ENCODE data around the gene SDK2.

SDK2 gene

GRCh38 chr17:73493956-73494926 is 150.0 kb downstream of the SDK2 start:
- H3K4me3 ChIP-seq (ENCODE audit: low read length) = no peak overlapping the region
- H3K36me3 ChIP-seq (ENCODE audit: insufficient read depth, low read depth, low read length) = no peaks in the 10 kb centered on the region
- H3K27ac ChIP-seq (ENCODE audit: low read length) = no peak overlapping the region
- H3K9me3 ChIP-seq (ENCODE audit: insufficient read depth, low read depth, low read length) = no peaks in the 10 kb centered on the region
- H3K27me3 ChIP-seq (ENCODE audit: insufficient read depth, low read length) = no peaks in the 10 kb centered on the region
- H3K9ac ChIP-seq (ENCODE audit: low read depth, low read length) = no peak overlapping the region
- H3K4me1 ChIP-seq (ENCODE audit: insufficient read depth, low read length) = peaks cover 8% of the 10 kb centered on the region; the same call in 1 of the 2 replicates

DNA sequence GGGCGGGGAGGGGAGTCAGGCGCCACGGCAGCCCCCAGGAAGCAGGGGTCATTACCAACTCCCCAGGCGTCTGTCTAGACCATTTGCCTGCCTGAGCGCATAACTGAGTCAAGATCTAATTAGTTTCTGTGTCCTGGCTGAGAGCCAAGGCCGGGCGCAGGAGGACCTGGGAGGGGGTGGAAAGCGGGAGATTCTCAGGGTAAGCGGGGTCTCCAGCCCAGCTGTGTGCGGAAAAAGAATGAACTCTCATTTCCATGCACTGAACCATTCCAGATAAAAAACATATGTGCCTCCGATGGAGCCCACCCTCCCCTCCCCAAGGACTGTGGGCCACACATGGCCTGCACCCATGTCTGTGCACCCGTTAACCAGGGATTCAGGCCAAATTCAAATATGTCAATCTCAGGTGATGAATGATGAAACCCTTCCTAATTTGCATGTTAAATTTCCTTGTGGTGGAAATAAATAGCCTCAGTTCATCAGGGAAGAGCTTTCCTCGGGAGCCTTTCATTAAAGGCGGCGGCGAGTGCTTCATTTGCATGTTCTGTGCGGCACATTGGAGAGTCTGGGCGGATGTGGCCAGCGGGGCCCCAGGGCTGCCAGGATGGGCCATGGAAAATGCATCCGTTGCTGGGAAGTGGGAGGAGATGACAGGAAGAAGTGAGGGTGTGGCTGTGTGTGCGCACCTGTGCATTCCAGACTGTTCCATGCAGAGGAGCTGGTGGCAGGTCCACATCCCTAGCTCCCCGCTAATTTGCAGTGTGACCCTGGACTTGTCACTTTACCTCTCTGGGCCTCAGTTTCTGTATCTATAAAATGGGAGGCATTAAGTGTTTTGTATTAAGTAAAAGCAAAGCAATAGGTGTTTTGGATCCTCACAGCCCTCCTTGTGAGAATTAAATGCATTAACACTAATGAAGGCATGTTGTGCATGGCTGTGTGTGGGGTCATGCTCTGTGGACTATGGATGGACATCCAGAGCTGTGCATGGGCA is 151.1 kb downstream of the SDK2 start:
- no peaks in the 10 kb centered on the region for H3K27me3 ChIP-seq (ENCODE audit: insufficient read depth, low read length)
- H3K36me3 ChIP-seq (ENCODE audit: insufficient read depth, low read depth, low read length) = no peaks in the 10 kb centered on the region
- peaks cover 8% of the 10 kb centered on the region; the same call in 1 of the 2 replicates for H3K4me1 ChIP-seq (ENCODE audit: insufficient read depth, low read length)
- H3K4me3 ChIP-seq (ENCODE audit: low read length) = no peak overlapping the region
- H3K9ac ChIP-seq (ENCODE audit: low read depth, low read length) = no peak overlapping the region
- no peaks in the 10 kb centered on the region for H3K9me3 ChIP-seq (ENCODE audit: insufficient read depth, low read depth, low read length)
- no peak overlapping the region for H3K27ac ChIP-seq (ENCODE audit: low read length)

DNA sequence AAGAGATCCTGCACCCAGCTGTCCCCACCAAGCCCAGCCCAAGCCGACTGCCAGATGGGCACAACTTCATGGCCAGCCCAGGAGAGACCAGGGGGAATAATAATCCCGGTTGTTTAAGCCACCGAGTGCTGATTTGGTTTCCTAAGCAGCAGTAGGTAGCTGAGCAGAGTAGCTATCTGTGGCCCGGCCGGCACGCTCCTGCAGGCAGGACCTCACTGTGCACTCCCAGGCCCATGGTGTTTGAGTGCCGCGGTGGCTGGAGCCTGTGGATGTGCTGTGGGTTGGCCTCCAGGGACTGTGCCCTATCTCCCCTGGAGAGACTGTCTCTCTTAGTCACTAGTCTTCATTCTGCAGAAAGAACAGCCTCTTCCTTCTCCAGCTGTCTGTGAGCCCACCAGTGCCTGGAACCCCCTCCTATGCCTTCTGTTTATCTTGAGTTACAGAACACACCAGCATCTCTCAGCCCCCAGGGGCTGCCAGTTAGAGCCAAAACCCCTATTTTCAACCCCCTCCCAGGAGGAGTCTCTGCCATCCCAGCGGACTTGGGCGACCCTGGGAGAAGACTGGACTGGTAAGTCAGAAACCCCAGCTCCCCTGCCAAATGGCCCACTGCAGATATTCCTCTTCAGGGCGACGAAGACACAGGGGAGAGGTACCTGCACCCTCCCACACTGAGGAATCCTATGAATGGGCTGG is 152.0 kb downstream of the SDK2 start:
- Histone ChIP-seq H3K4me3 (ENCODE audit: low read length) (no peak overlapping the region), H3K27me3 (ENCODE audit: insufficient read depth, low read length) (no peaks in the 10 kb centered on the region), H3K4me1 (ENCODE audit: insufficient read depth, low read length) (peaks cover 8% of the 10 kb centered on the region; the same call in 1 of the 2 replicates), H3K9me3 (ENCODE audit: insufficient read depth, low read depth, low read length) (no peaks in the 10 kb centered on the region), H3K27ac (ENCODE audit: low read length) (no peak overlapping the region), H3K36me3 (ENCODE audit: insufficient read depth, low read depth, low read length) (no peaks in the 10 kb centered on the region), H3K9ac (ENCODE audit: low read depth, low read length) (no peak overlapping the region)

DNA sequence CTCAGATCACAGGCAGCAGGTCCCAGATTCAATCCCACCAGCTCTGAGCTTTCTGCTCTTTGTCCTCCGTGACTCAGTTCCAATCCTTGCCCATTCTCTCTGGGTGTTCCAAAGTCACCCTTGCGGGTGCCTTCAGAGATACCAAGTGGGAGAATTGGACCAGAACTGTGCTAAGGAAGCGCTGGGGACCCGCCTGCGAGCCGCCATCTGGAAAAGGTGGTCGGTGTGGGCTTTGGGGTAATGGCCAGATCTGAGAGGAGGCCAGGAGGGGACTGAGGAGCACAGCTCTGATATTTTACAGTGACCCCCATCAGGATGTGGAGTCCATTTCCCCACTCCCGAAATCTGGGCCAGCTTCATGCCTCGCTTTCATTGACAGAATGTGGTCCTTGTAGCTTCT is 152.6 kb downstream of the SDK2 start:
- H3K36me3 ChIP-seq (ENCODE audit: insufficient read depth, low read depth, low read length) = no peaks in the 10 kb centered on the region
- no peaks in the 10 kb centered on the region for H3K9me3 ChIP-seq (ENCODE audit: insufficient read depth, low read depth, low read length)
- H3K4me1 ChIP-seq (ENCODE audit: insufficient read depth, low read length) = peaks cover 8% of the 10 kb centered on the region; the same call in 1 of the 2 replicates
- H3K9ac ChIP-seq (ENCODE audit: low read depth, low read length) = no peak overlapping the region
- H3K4me3 ChIP-seq (ENCODE audit: low read length) = no peak overlapping the region
- no peaks in the 10 kb centered on the region for H3K27me3 ChIP-seq (ENCODE audit: insufficient read depth, low read length)
- H3K27ac ChIP-seq (ENCODE audit: low read length) = no peak overlapping the region

- Histone ChIP-seq H3K9me3 (ENCODE audit: insufficient read depth, low read depth, low read length) (0 out of 2 replicates have a peak, but pooled peaks cover under 1% of the 10 kb centered on the region), H3K9ac (ENCODE audit: low read depth, low read length) (no peak overlapping the region), H3K27ac (ENCODE audit: low read length) (no peak overlapping the region), H3K27me3 (ENCODE audit: insufficient read depth, low read length) (no peaks in the 10 kb centered on the region), H3K4me3 (ENCODE audit: low read length) (no peak overlapping the region), H3K4me1 (ENCODE audit: insufficient read depth, low read length) (peaks cover 8% of the 10 kb centered on the region; the same call in 1 of the 2 replicates), H3K36me3 (ENCODE audit: insufficient read depth, low read depth, low read length) (no peaks in the 10 kb centered on the region)
These were observed 153.4 kb downstream of the SDK2 start for GRCh38 chr17:73490851-73491250.

DNA sequence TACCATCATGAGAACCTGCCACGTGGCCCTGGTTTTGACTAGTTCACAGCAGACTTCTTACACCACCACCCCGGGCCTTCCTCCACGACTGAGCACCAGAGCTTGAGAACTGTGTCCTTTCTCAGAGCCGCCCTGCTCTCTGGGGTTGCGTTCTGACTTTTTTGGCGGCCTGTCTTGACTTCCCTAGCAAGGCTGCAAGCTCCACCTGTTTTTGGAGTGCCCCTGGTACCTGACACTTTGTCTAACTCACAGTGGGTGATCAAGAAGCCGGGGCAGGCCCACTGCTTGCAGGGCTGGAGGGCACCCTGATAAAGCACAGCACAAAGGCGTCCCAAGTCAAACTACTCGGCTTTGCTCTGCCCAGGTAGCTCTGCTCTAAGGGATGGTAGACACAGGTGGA is 154.3 kb downstream of the SDK2 start:
- Histone ChIP-seq H3K27ac (ENCODE audit: low read length) (no peak overlapping the region), H3K27me3 (ENCODE audit: insufficient read depth, low read length) (no peaks in the 10 kb centered on the region), H3K4me3 (ENCODE audit: low read length) (no peak overlapping the region), H3K9ac (ENCODE audit: low read depth, low read length) (no peak overlapping the region), H3K9me3 (ENCODE audit: insufficient read depth, low read depth, low read length) (peaks cover 9% of the 10 kb centered on the region), H3K4me1 (ENCODE audit: insufficient read depth, low read length) (peaks cover 8% of the 10 kb centered on the region; the same call in 1 of the 2 replicates), H3K36me3 (ENCODE audit: insufficient read depth, low read depth, low read length) (no peaks in the 10 kb centered on the region)

DNA sequence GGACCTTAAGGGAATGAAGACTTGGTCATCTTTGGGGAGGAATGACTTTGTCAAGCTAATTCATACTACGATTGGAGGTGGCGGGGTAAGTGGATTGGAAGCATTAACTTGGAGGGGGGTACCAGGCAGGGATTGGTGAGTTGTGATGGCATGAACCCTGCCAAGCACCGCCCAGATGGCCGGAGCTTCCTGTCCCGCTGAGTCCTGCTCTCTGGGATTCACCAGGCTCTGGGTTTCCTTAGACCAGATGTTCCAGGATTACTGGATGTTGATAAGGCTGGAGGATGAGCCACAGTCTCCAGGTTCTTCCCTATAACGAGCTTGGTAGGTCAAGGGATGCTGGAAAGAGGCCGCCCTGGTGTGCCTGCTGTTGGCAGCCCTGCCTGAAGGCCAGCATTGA is 154.9 kb downstream of the SDK2 start:
- Histone ChIP-seq H3K9ac (ENCODE audit: low read depth, low read length) (no peak overlapping the region), H3K9me3 (ENCODE audit: insufficient read depth, low read depth, low read length) (peaks cover 11% of the 10 kb centered on the region), H3K27ac (ENCODE audit: low read length) (no peak overlapping the region), H3K4me3 (ENCODE audit: low read length) (no peak overlapping the region), H3K36me3 (ENCODE audit: insufficient read depth, low read depth, low read length) (no peaks in the 10 kb centered on the region), H3K4me1 (ENCODE audit: insufficient read depth, low read length) (peaks cover 8% of the 10 kb centered on the region; the same call in 1 of the 2 replicates), H3K27me3 (ENCODE audit: insufficient read depth, low read length) (no peaks in the 10 kb centered on the region)

GRCh38 chr17:73485130-73485529 is 159.1 kb downstream of the SDK2 start:
- Histone ChIP-seq H3K4me3 (ENCODE audit: low read length) (no peak overlapping the region), H3K27me3 (ENCODE audit: insufficient read depth, low read length) (no peaks in the 10 kb centered on the region), H3K4me1 (ENCODE audit: insufficient read depth, low read length) (no peaks in the 10 kb centered on the region; the same call in 1 of the 2 replicates), H3K9me3 (ENCODE audit: insufficient read depth, low read depth, low read length) (peaks cover 11% of the 10 kb centered on the region), H3K9ac (ENCODE audit: low read depth, low read length) (no peak overlapping the region), H3K36me3 (ENCODE audit: insufficient read depth, low read depth, low read length) (no peaks in the 10 kb centered on the region), H3K27ac (ENCODE audit: low read length) (no peak overlapping the region)

- Histone ChIP-seq H3K4me3 (ENCODE audit: low read length) (no peak overlapping the region), H3K27me3 (ENCODE audit: insufficient read depth, low read length) (no peaks in the 10 kb centered on the region), H3K4me1 (ENCODE audit: insufficient read depth, low read length) (no peaks in the 10 kb centered on the region)
These were observed 161.4 kb downstream of the SDK2 start for GRCh38 chr17:73482894-73483293.

DNA sequence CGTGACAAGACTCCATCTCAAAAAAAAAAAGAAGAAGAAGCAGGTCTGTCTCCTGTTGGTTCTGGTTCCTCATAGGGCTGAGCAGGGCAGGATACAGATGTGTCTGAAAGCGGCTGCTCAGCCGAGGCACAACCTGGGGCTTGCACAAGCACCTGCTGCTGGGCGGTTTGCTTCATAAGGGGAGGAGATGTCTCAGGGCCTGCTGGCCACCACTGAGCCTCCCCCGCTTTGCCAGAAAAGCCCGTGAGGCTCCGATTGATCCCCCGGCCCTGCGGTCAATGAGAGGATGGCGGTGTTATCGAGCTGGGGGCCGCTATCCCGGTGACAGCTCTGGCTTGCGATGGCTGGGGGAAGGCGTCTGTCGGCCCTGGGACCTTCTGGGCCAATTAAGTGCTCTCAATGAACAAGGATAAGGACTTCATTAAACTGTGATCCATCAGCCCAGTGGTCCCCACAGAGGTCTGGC is 162.0 kb downstream of the SDK2 start:
- H3K9me3 ChIP-seq (ENCODE audit: insufficient read depth, low read depth, low read length) = peaks cover 11% of the 10 kb centered on the region
- H3K27ac ChIP-seq (ENCODE audit: low read length) = no peak overlapping the region
- no peak overlapping the region for H3K4me3 ChIP-seq (ENCODE audit: low read length)
- no peaks in the 10 kb centered on the region for H3K4me1 ChIP-seq (ENCODE audit: insufficient read depth, low read length)
- H3K27me3 ChIP-seq (ENCODE audit: insufficient read depth, low read length) = no peaks in the 10 kb centered on the region
- no peaks in the 10 kb centered on the region for H3K36me3 ChIP-seq (ENCODE audit: insufficient read depth, low read depth, low read length)
- H3K9ac ChIP-seq (ENCODE audit: low read depth, low read length) = no peak overlapping the region

More at GRCh38 chr17:73482894-73483293, 161.4 kb downstream of the SDK2 start:
- Histone ChIP-seq H3K9ac (ENCODE audit: low read depth, low read length) (no peak overlapping the region), H3K36me3 (ENCODE audit: insufficient read depth, low read depth, low read length) (no peaks in the 10 kb centered on the region), H3K27ac (ENCODE audit: low read length) (no peak overlapping the region), H3K9me3 (ENCODE audit: insufficient read depth, low read depth, low read length) (peaks cover 11% of the 10 kb centered on the region)

- peaks cover 11% of the 10 kb centered on the region for H3K9me3 ChIP-seq (ENCODE audit: insufficient read depth, low read depth, low read length)
- H3K27me3 ChIP-seq (ENCODE audit: insufficient read depth, low read length) = no peaks in the 10 kb centered on the region
- no peak overlapping the region for H3K4me3 ChIP-seq (ENCODE audit: low read length)
- no peak overlapping the region for H3K27ac ChIP-seq (ENCODE audit: low read length)
- no peaks in the 10 kb centered on the region for H3K36me3 ChIP-seq (ENCODE audit: insufficient read depth, low read depth, low read length)
- H3K9ac ChIP-seq (ENCODE audit: low read depth, low read length) = no peak overlapping the region
- H3K4me1 ChIP-seq (ENCODE audit: insufficient read depth, low read length) = no peaks in the 10 kb centered on the region
These were observed 162.6 kb downstream of the SDK2 start for GRCh38 chr17:73481676-73482075.
